ENCODE data around the gene DPH7. TPM values are rescaled to one million over a fixed set of nuclear protein-coding genes. Genes with fewer than 3 reads are reported as not detected.
A peak's percentile ranks its signal among the peaks of the same experiment; 100 is the strongest.

Gene DPH7
- total RNA-seq, 1 donor, result 20.3 TPM

DNA sequence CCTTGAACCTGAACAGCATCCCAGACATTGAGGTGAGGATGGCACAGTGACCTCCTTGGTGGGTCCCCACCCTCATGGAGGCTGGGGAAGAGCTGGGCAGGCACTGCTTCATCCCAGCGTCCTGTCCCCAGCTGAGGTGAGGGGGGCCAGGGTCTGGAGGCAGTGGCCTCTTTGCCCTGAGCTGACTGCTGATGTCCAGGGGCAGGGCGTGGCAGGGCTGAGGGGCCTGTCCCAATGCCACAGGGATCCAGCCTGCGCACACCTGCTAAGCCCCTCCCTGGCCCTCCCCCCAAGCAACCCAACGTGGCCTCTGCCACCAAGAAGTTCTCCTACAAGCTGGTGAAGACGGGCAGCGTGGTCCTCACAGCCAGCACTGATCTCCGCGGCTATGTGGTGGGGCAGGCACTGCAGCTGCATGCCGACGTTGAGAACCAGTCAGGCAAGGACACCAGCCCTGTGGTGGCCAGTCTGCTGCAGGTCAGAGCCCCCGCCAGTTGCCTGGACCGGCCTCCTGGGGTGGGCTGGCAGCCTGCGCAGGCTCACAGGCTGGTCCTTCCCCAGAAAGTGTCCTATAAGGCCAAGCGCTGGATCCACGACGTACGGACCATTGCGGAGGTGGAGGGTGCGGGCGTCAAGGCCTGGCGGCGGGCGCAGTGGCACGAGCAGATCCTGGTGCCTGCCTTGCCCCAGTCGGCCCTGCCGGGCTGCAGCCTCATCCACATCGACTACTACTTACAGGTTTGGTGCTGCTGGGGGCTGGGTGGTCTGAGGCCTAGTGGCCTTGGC, 35.2 kb upstream of the DPH7 start:
- no peak overlapping the region for H3K4me2 ChIP-seq (ENCODE audit: insufficient read depth, low read length)
- TF ChIP-seq, protein P1, sequence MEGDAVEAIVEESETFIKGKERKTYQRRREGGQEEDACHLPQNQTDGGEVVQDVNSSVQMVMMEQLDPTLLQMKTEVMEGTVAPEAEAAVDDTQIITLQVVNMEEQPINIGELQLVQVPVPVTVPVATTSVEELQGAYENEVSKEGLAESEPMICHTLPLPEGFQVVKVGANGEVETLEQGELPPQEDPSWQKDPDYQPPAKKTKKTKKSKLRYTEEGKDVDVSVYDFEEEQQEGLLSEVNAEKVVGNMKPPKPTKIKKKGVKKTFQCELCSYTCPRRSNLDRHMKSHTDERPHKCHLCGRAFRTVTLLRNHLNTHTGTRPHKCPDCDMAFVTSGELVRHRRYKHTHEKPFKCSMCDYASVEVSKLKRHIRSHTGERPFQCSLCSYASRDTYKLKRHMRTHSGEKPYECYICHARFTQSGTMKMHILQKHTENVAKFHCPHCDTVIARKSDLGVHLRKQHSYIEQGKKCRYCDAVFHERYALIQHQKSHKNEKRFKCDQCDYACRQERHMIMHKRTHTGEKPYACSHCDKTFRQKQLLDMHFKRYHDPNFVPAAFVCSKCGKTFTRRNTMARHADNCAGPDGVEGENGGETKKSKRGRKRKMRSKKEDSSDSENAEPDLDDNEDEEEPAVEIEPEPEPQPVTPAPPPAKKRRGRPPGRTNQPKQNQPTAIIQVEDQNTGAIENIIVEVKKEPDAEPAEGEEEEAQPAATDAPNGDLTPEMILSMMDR (IDR thresholded peaks at IDR 0.05; ENCODE audit: extremely low read depth, low read depth, low read length), result no peak
- peaks cover 12% of the 10 kb centered on the region for H3K36me3 ChIP-seq (ENCODE audit: insufficient read depth, low read length)
- peaks cover 5% of the 10 kb centered on the region for H4K20me1 ChIP-seq (ENCODE audit: insufficient read depth, low read length)
- no peaks in the 10 kb centered on the region for H3K9me3 ChIP-seq (ENCODE audit: low read depth, low read length)
- H3K27me3 ChIP-seq (ENCODE audit: insufficient read depth, low read length), result no peaks in the 10 kb centered on the region
- peaks cover 25% of the 10 kb centered on the region for H3K79me2 ChIP-seq (ENCODE audit: insufficient read depth, low read length)
- no peak overlapping the region for H2AFZ ChIP-seq (ENCODE audit: low read length)
- no peak overlapping the region for H3K4me3 ChIP-seq (ENCODE audit: insufficient read depth, low read length)
- H3K4me1 ChIP-seq (ENCODE audit: insufficient read depth, low read length), result peaks cover 17% of the 10 kb centered on the region
- H3K27ac ChIP-seq (ENCODE audit: low read depth, low read length), result no peak overlapping the region
- peak; percentile 72 for DNase-seq (ENCODE audit: insufficient read length, low spot score, missing footprints)

DNA sequence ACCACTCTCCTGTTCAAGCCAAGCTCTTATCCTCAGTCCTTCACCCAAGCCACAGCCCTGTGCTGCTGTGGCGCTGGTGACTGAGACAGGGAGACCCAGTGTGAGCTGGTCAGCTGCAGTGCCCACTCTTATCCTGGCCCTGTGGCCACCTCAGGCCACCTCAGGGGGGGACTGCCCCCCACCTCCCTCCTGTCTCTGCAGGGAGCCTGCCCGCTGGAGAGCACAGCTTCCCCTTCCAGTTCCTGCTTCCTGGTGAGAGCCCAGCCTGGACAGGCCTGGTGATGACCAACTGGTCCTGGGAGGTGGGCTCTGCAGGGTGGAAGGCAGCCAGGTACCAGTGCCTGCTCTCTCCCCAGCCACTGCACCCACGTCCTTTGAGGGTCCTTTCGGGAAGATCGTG, 34.5 kb upstream of the DPH7 start:
- Histone ChIP-seq H3K4me1 (ENCODE audit: insufficient read depth, low read length) (peaks cover 17% of the 10 kb centered on the region), H3K79me2 (ENCODE audit: insufficient read depth, low read length) (peaks cover 22% of the 10 kb centered on the region), H3K4me3 (ENCODE audit: insufficient read depth, low read length) (no peak overlapping the region), H2AFZ (ENCODE audit: low read length) (no peak overlapping the region), H3K36me3 (ENCODE audit: insufficient read depth, low read length) (peaks cover 12% of the 10 kb centered on the region), H3K27ac (ENCODE audit: low read depth, low read length) (no peak overlapping the region), H3K4me2 (ENCODE audit: insufficient read depth, low read length) (no peak overlapping the region), H4K20me1 (ENCODE audit: insufficient read depth, low read length) (peaks cover 5% of the 10 kb centered on the region), H3K9me3 (ENCODE audit: low read depth, low read length) (no peaks in the 10 kb centered on the region), H3K27me3 (ENCODE audit: insufficient read depth, low read length) (no peaks in the 10 kb centered on the region)
- TF ChIP-seq, protein P1 (IDR thresholded peaks at IDR 0.05; ENCODE audit: extremely low read depth, low read depth, low read length), result no peak
- peak; percentile 17 for DNase-seq (ENCODE audit: insufficient read length, low spot score, missing footprints)

DNA sequence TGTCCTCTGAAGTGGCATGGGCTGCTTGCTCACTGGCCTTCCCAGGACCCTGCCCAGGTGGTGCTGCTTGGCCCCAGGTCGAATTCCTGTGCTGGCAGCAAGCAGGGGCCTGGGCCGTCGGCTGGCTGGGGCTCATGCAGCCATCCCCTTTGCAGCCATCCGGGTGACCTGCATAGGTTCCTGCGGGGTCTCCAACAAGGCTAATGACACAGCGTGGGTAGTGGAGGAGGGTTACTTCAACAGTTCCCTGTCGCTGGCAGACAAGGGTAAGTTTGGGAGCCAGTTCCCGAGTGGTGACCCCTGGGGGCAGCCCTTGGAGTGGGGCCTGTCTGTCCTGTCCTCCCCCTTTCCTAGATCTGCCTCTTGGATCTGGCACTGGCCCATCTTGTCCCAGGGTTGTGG, 34.0 kb upstream of the DPH7 start:
- Histone ChIP-seq H4K20me1 (ENCODE audit: insufficient read depth, low read length) (peaks cover 5% of the 10 kb centered on the region), H3K36me3 (ENCODE audit: insufficient read depth, low read length) (peaks cover 12% of the 10 kb centered on the region), H2AFZ (ENCODE audit: low read length) (no peak overlapping the region), H3K4me2 (ENCODE audit: insufficient read depth, low read length) (no peak overlapping the region), H3K9me3 (ENCODE audit: low read depth, low read length) (no peaks in the 10 kb centered on the region), H3K27ac (ENCODE audit: low read depth, low read length) (no peak overlapping the region), H3K79me2 (ENCODE audit: insufficient read depth, low read length) (peaks cover 17% of the 10 kb centered on the region), H3K4me3 (ENCODE audit: insufficient read depth, low read length) (no peak overlapping the region), H3K27me3 (ENCODE audit: insufficient read depth, low read length) (no peaks in the 10 kb centered on the region), H3K4me1 (ENCODE audit: insufficient read depth, low read length) (peaks cover 13% of the 10 kb centered on the region)
- TF ChIP-seq, protein P1 (IDR thresholded peaks at IDR 0.05; ENCODE audit: extremely low read depth, low read depth, low read length), result no peak
- DNase-seq (ENCODE audit: insufficient read length, low spot score, missing footprints), result no peak
